Epidermal melanocyte (primary cell): ENCODE measurements around the gene HES3.
"Not testable (repeated sequence)": the region's sequence is repeated elsewhere in the genome, so short reads cannot be mapped to it uniquely, and the experiment has no call there.

ENCODE experiments used
- DNase-seq: peaks from one replicate; pipeline ENCODE4 v3.0.0; 2011; ENCODE audit warnings: low spot score; ENCODE audit not compliant: insufficient read length

The HES3 gene

GRCh38 chr1:6218375-6219164, 25.4 kb upstream of the HES3 start:
- no peak for DNase-seq

GRCh38 chr1:6219641-6220040, 24.3 kb upstream of the HES3 start:
- not testable (repeated sequence) for DNase-seq

GRCh38 chr1:6220236-6220635, 23.7 kb upstream of the HES3 start:
- no peak for DNase-seq

- no peak for DNase-seq
These were observed 22.7 kb upstream of the HES3 start for GRCh38 chr1:6221210-6221784.

- DNase-seq = no peak
These were observed 21.3 kb upstream of the HES3 start for GRCh38 chr1:6222636-6223035.

GRCh38 chr1:6223617-6224016, 20.4 kb upstream of the HES3 start:
- no peak for DNase-seq

- no peak for DNase-seq
These were observed 19.3 kb upstream of the HES3 start for GRCh38 chr1:6224718-6225117.

GRCh38 chr1:6225651-6226050, 18.3 kb upstream of the HES3 start:
- no peak for DNase-seq

GRCh38 chr1:6233376-6233775, 10.6 kb upstream of the HES3 start:
- no peak for DNase-seq

- no peak for DNase-seq
These were observed 9.3 kb upstream of the HES3 start for GRCh38 chr1:6234502-6235295.

- no peak for DNase-seq
These were observed 8.7 kb upstream of the HES3 start for GRCh38 chr1:6235296-6235677.

- no peak for DNase-seq
These were observed 6.9 kb upstream of the HES3 start for GRCh38 chr1:6237093-6237492.

- no peak for DNase-seq
These were observed 4.7 kb upstream of the HES3 start for GRCh38 chr1:6239213-6239752.

- DNase-seq = no peak
These were observed 3.8 kb upstream of the HES3 start for GRCh38 chr1:6239950-6240768.

- peak; percentile 12 for DNase-seq
These were observed 2.7 kb upstream of the HES3 start for GRCh38 chr1:6241107-6241886.

- DNase-seq = peak; percentile 20
These were observed 1.9 kb upstream of the HES3 start for GRCh38 chr1:6241887-6242740.

GRCh38 chr1:6243053-6243834, 735 bp upstream of the HES3 start:
- DNase-seq = peak; percentile 10

GRCh38 chr1:6244401-6245049, 546 bp downstream of the HES3 start:
- DNase-seq = no peak
